Esophagus muscularis mucosa (tissue), 3 donors: Measurements from ENCODE around the gene PAX5.

Experiments used
- CTCF ChIP-seq, 3 experiments: fragments of 200-600 bp in 2 of 3; fragments of 450-650 bp in 1 of 3; sonication (generic) in 2 of 3; IDR thresholded peaks; one replicate each; pipeline ENCODE4 v1.5.1; 2017 to 2019; ENCODE audit warnings: antibody characterized with exemption in 3 of 3, mild to moderate bottlenecking in 2 of 3, moderate library complexity in 1 of 3
- POLR2AphosphoS5 ChIP-seq, 2 donors: sonication (generic); formaldehyde crosslinking; IDR thresholded peaks; one replicate each; pipeline ENCODE4 v1.6.1; 2017; ENCODE audit warnings: antibody characterized with exemption in 2 of 2

- no peak for TF ChIP-seq CTCF (IDR thresholded peaks at IDR 0.05)
- TF ChIP-seq POLR2AphosphoS5 (IDR thresholded peaks at IDR 0.05): no peak
These were observed 103.1 kb downstream of the PAX5 start for GRCh38 chr9:36930941-36931340.
